Neural crest cell (in vitro differentiated cells): ENCODE measurements around the gene ZC3H13. TPM values are rescaled to one million over a fixed set of nuclear protein-coding genes. Genes with fewer than 3 reads are reported as not detected.

Experiments
- DNase-seq: peaks from one replicate; pipeline ENCODE4 v3.0.0; 2021; ENCODE audit warnings: low read depth, mixed read lengths, low spot score
- H3K27ac Mint-ChIP-seq: one replicate; pipeline ENCODE4 v1.8.0; 2021; ENCODE audit warnings: mild to moderate bottlenecking, mixed read lengths; ENCODE audit not compliant: unreplicated experiment
- H3K27me3 Mint-ChIP-seq: 2 replicates; pipeline ENCODE4 v1.8.0; 2021; ENCODE audit warnings: low read depth, mild to moderate bottlenecking, mixed read lengths
- H3K36me3 Mint-ChIP-seq: 2 replicates; pipeline ENCODE4 v1.8.0; 2021; ENCODE audit warnings: low read depth, mild to moderate bottlenecking, mixed read lengths
- H3K4me1 Mint-ChIP-seq: 2 replicates; pipeline ENCODE4 v1.8.0; 2021; ENCODE audit warnings: mixed read lengths
- H3K4me3 Mint-ChIP-seq: one replicate; pipeline ENCODE4 v1.8.0; 2021; ENCODE audit warnings: mild to moderate bottlenecking, mixed read lengths
- H3K9me3 Mint-ChIP-seq: 2 replicates; pipeline ENCODE4 v1.8.0; 2021; ENCODE audit warnings: mixed read lengths
- total RNA-seq: library from RNA; stranded (reverse); gene quantifications from 2 replicates; pipeline ENCODE4 v1.2.1, GENCODE V29; 2021
- TF ChIP-seq, protein P1 (sequence below): fragments of 200-600 bp; sonication (generic); conservative IDR thresholded peaks from 2 replicates; pipeline ENCODE4 v1.5.0; 2021; ENCODE audit warnings: antibody characterized with exemption, mild to moderate bottlenecking

The ZC3H13 gene
- total RNA-seq, 1 donor from 2014 or later = 103 TPM

DNA sequence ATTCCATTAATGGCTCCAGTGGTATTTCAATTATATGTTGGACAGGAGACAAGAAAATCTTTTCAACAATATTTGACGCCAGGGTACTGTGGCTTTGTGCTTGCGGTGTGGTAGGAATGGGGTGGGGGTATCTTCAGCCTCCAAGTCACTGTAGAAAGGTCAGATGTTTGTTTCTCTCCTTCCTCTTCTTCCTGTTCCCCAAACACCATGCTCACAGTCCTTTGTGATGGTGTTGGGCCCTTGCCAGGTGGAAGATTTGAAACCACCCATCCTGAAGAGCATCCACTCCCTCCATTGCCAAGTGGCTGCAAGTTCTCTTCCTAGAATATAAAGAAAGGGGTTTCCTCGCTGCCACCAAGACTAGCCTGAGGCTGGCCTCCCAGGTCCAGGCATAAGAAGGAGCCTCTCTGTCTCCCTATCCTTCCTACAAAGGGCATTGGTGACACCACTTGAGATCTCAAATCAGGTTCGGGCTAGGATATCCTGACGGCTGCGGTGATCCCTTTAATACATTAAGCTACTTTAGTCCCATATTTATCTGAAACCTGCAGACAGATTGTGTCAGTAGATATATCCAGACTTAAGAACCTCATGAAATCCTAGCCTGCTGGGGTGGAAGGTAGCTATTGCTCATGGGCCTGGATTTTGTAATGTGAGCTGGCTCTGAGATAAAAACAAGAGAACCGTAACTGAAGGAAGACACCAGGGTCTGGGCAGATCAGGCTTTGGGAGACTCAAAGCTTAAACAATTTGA lies 136.7 kb downstream of the ZC3H13 start:
- H3K9me3 Mint-ChIP-seq = no peaks in the 10 kb centered on the region
- H3K4me1 Mint-ChIP-seq = no peaks in the 10 kb centered on the region
- no peak overlapping the region for H3K27ac Mint-ChIP-seq
- TF ChIP-seq, protein P1, sequence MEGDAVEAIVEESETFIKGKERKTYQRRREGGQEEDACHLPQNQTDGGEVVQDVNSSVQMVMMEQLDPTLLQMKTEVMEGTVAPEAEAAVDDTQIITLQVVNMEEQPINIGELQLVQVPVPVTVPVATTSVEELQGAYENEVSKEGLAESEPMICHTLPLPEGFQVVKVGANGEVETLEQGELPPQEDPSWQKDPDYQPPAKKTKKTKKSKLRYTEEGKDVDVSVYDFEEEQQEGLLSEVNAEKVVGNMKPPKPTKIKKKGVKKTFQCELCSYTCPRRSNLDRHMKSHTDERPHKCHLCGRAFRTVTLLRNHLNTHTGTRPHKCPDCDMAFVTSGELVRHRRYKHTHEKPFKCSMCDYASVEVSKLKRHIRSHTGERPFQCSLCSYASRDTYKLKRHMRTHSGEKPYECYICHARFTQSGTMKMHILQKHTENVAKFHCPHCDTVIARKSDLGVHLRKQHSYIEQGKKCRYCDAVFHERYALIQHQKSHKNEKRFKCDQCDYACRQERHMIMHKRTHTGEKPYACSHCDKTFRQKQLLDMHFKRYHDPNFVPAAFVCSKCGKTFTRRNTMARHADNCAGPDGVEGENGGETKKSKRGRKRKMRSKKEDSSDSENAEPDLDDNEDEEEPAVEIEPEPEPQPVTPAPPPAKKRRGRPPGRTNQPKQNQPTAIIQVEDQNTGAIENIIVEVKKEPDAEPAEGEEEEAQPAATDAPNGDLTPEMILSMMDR = no peak
- no peaks in the 10 kb centered on the region for H3K36me3 Mint-ChIP-seq
- H3K4me3 Mint-ChIP-seq = no peak overlapping the region
- H3K27me3 Mint-ChIP-seq = no peaks in the 10 kb centered on the region
- DNase-seq = no peak

DNA sequence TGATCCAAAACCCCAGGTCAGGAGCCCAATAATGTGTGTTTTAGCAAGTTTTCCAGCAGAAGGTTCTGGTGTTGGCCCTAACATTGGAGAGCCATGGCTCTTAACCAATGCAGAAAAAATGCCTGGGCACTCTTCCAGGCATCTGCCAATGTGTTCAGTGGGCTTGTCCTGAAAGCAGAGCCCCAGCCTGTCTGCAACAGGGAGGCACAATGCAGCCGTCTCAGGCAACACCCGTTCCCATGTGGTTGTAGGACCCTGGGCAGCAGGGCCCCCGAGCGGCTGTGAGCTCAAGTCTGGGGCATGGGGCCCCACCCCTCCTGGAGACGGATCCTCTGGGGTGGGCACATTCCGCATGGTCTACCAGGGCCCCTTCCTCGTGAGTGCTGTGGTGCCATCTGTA lies 142.9 kb downstream of the ZC3H13 start:
- peaks cover 12% of the 10 kb centered on the region for H3K4me1 Mint-ChIP-seq
- H3K4me3 Mint-ChIP-seq = no peak overlapping the region
- TF ChIP-seq, protein P1 = no peak
- DNase-seq = no peak
- no peaks in the 10 kb centered on the region for H3K36me3 Mint-ChIP-seq
- no peak overlapping the region for H3K27ac Mint-ChIP-seq
- no peaks in the 10 kb centered on the region for H3K27me3 Mint-ChIP-seq
- H3K9me3 Mint-ChIP-seq = no peaks in the 10 kb centered on the region

DNA sequence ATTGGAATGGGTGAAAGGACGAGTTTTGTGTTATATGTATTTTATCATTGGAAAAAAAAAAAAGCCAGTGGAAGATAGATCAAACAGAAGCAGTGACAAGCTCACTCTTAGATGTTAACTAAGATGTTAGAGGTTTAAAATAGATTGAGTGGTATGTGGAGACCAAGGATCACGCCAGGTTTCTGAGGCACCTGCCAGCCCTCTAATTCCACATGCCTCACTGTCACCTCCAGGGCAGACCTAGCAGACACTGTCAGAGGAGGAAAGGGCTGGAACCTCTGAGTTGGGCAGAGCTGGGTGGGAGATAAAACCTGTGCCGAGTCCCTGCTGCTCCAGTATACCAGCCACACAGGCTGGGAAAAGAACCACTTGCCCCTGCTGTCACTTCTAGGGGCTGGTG lies 143.5 kb downstream of the ZC3H13 start:
- no peaks in the 10 kb centered on the region for H3K27me3 Mint-ChIP-seq
- TF ChIP-seq, protein P1 = no peak
- no peak overlapping the region for H3K4me3 Mint-ChIP-seq
- no peaks in the 10 kb centered on the region for H3K36me3 Mint-ChIP-seq
- DNase-seq = no peak
- H3K9me3 Mint-ChIP-seq = no peaks in the 10 kb centered on the region
- no peak overlapping the region for H3K27ac Mint-ChIP-seq
- peaks cover 12% of the 10 kb centered on the region for H3K4me1 Mint-ChIP-seq

DNA sequence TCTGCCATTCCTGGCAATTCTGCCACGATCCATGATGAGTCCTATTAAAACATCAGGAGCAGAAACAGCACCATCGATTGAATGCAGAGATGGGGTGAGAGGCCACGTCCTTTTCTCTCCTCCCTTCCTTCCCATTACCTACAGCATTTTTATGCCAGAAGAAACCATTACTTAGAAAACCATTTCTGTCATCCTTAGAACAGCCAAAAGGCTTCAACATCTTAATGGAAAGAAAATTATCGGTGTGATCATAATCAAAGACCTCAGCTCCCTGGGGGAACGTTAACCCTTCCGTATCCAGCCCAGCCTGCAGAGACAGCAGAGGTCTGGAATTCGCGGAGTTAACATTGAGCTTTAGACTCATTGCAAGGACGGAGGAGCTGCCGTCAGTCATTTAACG lies 145.0 kb downstream of the ZC3H13 start:
- Mint-ChIP-seq H3K9me3 (no peaks in the 10 kb centered on the region), H3K27me3 (no peaks in the 10 kb centered on the region), H3K4me1 (peaks cover 12% of the 10 kb centered on the region), H3K27ac (no peak overlapping the region), H3K36me3 (no peaks in the 10 kb centered on the region), H3K4me3 (no peak overlapping the region)
- DNase-seq = no peak
- TF ChIP-seq, protein P1 = no peak

Other genes starting within 250 kb of the ZC3H13 start
- 0.36 and 0.42 TPM in 2 replicates for gene SIAH3, start 201.0 kb downstream of the ZC3H13 start, total RNA-seq
- 0.43 and 0.44 TPM in 2 replicates for gene CPB2, start 52.3 kb upstream of the ZC3H13 start, total RNA-seq
- gene LCP1, start 129.4 kb upstream of the ZC3H13 start, total RNA-seq = 7.6 and 8.5 TPM in 2 replicates
- gene LRRC63, start 159.2 kb upstream of the ZC3H13 start, total RNA-seq = 0.37 and 0.52 TPM in 2 replicates